ENCODE measurements around the gene ELMO1. TPM values are rescaled to one million over a fixed set of nuclear protein-coding genes. Genes with fewer than 3 reads are reported as not detected.
A peak's percentile ranks its signal among the peaks of the same experiment; 100 is the strongest.

Gene ELMO1
- total RNA-seq, 4 donors from 2014 or later: 11.5 to 19.9 (median 17.4) TPM

- intact Hi-C loops (cut with DNase I; ENCODE audit: low total_unique reads): no loop called here
These were observed 17.3 kb downstream of the ELMO1 start for GRCh38 chr7:37431413-37431812.

GRCh38 chr7:37430640-37431039 lies 18.0 kb downstream of the ELMO1 start:
- H3K4me3 ChIP-seq (ENCODE audit: low read depth, poor library complexity, severe bottlenecking): no peak overlapping the region
- intact Hi-C loops (cut with DNase I; ENCODE audit: low total_unique reads): no loop called here
- TF ChIP-seq POLR2A (IDR thresholded peaks at IDR 0.05) (no peak), CTCF (IDR thresholded peaks at IDR 0.05) (no peak)
- WGBS, 2 donors: 79 to 86% methylated on average over 6 of the region's 6 CpGs
- DNase-seq (ENCODE audit: low spot score in 2 of 2): peak in 1 of 2 donors; percentile 25

More at GRCh38 chr7:37431413-37431812, 17.3 kb downstream of the ELMO1 start:
- DNase-seq (ENCODE audit: low spot score in 2 of 2): no peak
- no peak for TF ChIP-seq CTCF (IDR thresholded peaks at IDR 0.05)
- H3K4me3 ChIP-seq (ENCODE audit: low read depth, poor library complexity, severe bottlenecking): no peak overlapping the region

GRCh38 chr7:37430171-37430570 lies 18.5 kb downstream of the ELMO1 start:
- DNase-seq (ENCODE audit: low spot score in 2 of 2): peak in 1 of 2 donors; percentile 26
- intact Hi-C loops (cut with DNase I; ENCODE audit: low total_unique reads): no loop called here
- TF ChIP-seq CTCF (IDR thresholded peaks at IDR 0.05): no peak
- WGBS, 2 donors: 91 to 93% methylated on average over 8 of the region's 8 CpGs
- H3K4me3 ChIP-seq (ENCODE audit: low read depth, poor library complexity, severe bottlenecking): no peak overlapping the region

GRCh38 chr7:37429435-37429791 lies 19.3 kb downstream of the ELMO1 start:
- intact Hi-C loops (cut with DNase I; ENCODE audit: low total_unique reads): no loop called here
- no peak for TF ChIP-seq POLR2A (IDR thresholded peaks at IDR 0.05)
- TF ChIP-seq CTCF (IDR thresholded peaks at IDR 0.05): no peak

GRCh38 chr7:37428681-37429434 lies 19.8 kb downstream of the ELMO1 start:
- TF ChIP-seq POLR2A (IDR thresholded peaks at IDR 0.05) (no peak), CTCF (IDR thresholded peaks at IDR 0.05) (no peak)
- no peak overlapping the region for H3K4me3 ChIP-seq (ENCODE audit: low read depth, poor library complexity, severe bottlenecking)
- WGBS, 2 donors: 72 to 78% methylated on average over 6 of the region's 6 CpGs
- intact Hi-C loops (cut with DNase I; ENCODE audit: low total_unique reads): no loop called here
- DNase-seq (ENCODE audit: low spot score in 2 of 2): peak in 1 of 2 donors; percentile 9

More at GRCh38 chr7:37429435-37429791, 19.3 kb downstream of the ELMO1 start:
- H3K4me3 ChIP-seq (ENCODE audit: low read depth, poor library complexity, severe bottlenecking): no peak overlapping the region
- peak in 1 of 2 donors; percentile 28 for DNase-seq (ENCODE audit: low spot score in 2 of 2)

Measured in lower leg skin (tissue), 4 donors.